ENCODE data around the gene NIM1K. TPM values are rescaled to one million over a fixed set of nuclear protein-coding genes. Genes with fewer than 3 reads are reported as not detected.

Gene NIM1K
- total RNA-seq, 2 donors from 2014 or later: 2.5 to 2.9 TPM

Other genes starting within 250 kb of the NIM1K start
- gene ANXA2R, start 151.9 kb upstream of the NIM1K start, total RNA-seq: 1 to 10 TPM; 4.8 to 6.9 TPM
- 10 to 100 TPM; 39.5 to 59.9 TPM for gene ZNF131, start 71.3 kb upstream of the NIM1K start, total RNA-seq
- 100 to 1,000 TPM in 1 of 2 donors, 10 to 100 TPM in 1; 81.2 to 102 TPM for gene HMGCS1, start 121.2 kb downstream of the NIM1K start, total RNA-seq
- gene CCL28, start 220.2 kb downstream of the NIM1K start, total RNA-seq: 10 to 100 TPM in 1 of 2 donors, 1 to 10 TPM in 1; 4.8 to 18.3 TPM

All from natural killer cell treated with Interleukin-12 subunit alpha and Interleukin-12 subunit beta and Interleukin-15 and Interleukin-18, amount 100 ng/mL, for 72 hours (primary cell).